Suppressor macrophage treated with lipopolysaccharide for 4 hours (primary cell): Measurements from ENCODE around the gene FAT1.

Experiments
- DNase-seq: peaks from one replicate; pipeline ENCODE4 v3.0.0-alpha.2; 2020

Gene FAT1

GRCh38 chr4:186599483-186599882, 124.2 kb downstream of the FAT1 start:
- DNase-seq = no peak

GRCh38 chr4:186598686-186599085, 125.0 kb downstream of the FAT1 start:
- DNase-seq = no peak

- DNase-seq = no peak
Observed at GRCh38 chr4:186596850-186597390, 126.7 kb downstream of the FAT1 start.

- no peak for DNase-seq
Observed at GRCh38 chr4:186596346-186596745, 127.3 kb downstream of the FAT1 start.

GRCh38 chr4:186593587-186593973, 130.1 kb downstream of the FAT1 start:
- no peak for DNase-seq

GRCh38 chr4:186592966-186593586, 130.6 kb downstream of the FAT1 start:
- DNase-seq = no peak

- no peak for DNase-seq
Observed at GRCh38 chr4:186592445-186592844, 131.2 kb downstream of the FAT1 start.

GRCh38 chr4:186591651-186592050, 132.0 kb downstream of the FAT1 start:
- no peak for DNase-seq

GRCh38 chr4:186588503-186588902, 135.2 kb downstream of the FAT1 start:
- DNase-seq = no peak

- DNase-seq = peak; percentile 63
Observed at GRCh38 chr4:186587416-186588018, 136.1 kb downstream of the FAT1 start.

- DNase-seq = no peak
Observed at GRCh38 chr4:186586205-186586604, 137.5 kb downstream of the FAT1 start.

- DNase-seq = no peak
Observed at GRCh38 chr4:186584912-186585311, 138.7 kb downstream of the FAT1 start.

- DNase-seq = no peak
Observed at GRCh38 chr4:186581421-186581820, 142.2 kb downstream of the FAT1 start.

GRCh38 chr4:186580669-186581068, 143.0 kb downstream of the FAT1 start:
- DNase-seq = no peak

GRCh38 chr4:186570193-186570996, 153.3 kb downstream of the FAT1 start:
- no peak for DNase-seq

GRCh38 chr4:186569533-186570192, 154.0 kb downstream of the FAT1 start:
- no peak for DNase-seq

GRCh38 chr4:186566068-186566467, 157.6 kb downstream of the FAT1 start:
- no peak for DNase-seq

- DNase-seq = no peak
Observed at GRCh38 chr4:186563761-186564160, 159.9 kb downstream of the FAT1 start.

- DNase-seq = no peak
Observed at GRCh38 chr4:186561748-186562147, 161.9 kb downstream of the FAT1 start.

- no peak for DNase-seq
Observed at GRCh38 chr4:186560647-186561046, 163.0 kb downstream of the FAT1 start.

GRCh38 chr4:186557486-186557885, 166.2 kb downstream of the FAT1 start:
- DNase-seq = no peak

- no peak for DNase-seq
Observed at GRCh38 chr4:186557061-186557460, 166.6 kb downstream of the FAT1 start.
